Natural killer cell (primary cell): ENCODE data around the gene ADAM23. TPM values are rescaled to one million over a fixed set of nuclear protein-coding genes. Genes with fewer than 3 reads are reported as not detected.

Experiments
- ATAC-seq, 3 donors: fragments of 150-1000 bp in 2 of 3; fragments of 200-7000 bp in 1 of 3; cut with Tn5 transposase; 1 replicate in 1 of 3; 2 replicates in 2 of 3; pipeline ENCODE4 v1.10.0; 2021; ENCODE audit warnings: mild to moderate bottlenecking in 2 of 3, moderate library complexity in 2 of 3
- DNase-seq, 2 donors: peaks; one replicate each; pipeline versions ENCODE4 v3.0.0 to v3.0.0-alpha.2; 2013 to 2021; ENCODE audit warnings: mixed read lengths in 1 of 2
- H3K27ac ChIP-seq: one replicate; pipeline ENCODE4 v1.5.1; 2013; ENCODE audit warnings: mild to moderate bottlenecking, low read length
- H3K27me3 ChIP-seq: one replicate; pipeline ENCODE4 v1.6.1; 2013; ENCODE audit warnings: low read length; ENCODE audit not compliant: control insufficient read depth, insufficient read depth
- H3K36me3 ChIP-seq: one replicate; pipeline ENCODE4 v1.6.1; 2013; ENCODE audit warnings: low read length; ENCODE audit not compliant: control insufficient read depth, insufficient read depth
- H3K4me1 ChIP-seq: one replicate; pipeline ENCODE4 v1.6.1; 2013; ENCODE audit warnings: low read length; ENCODE audit not compliant: control insufficient read depth, insufficient read depth
- H3K4me3 ChIP-seq: one replicate; pipeline ENCODE4 v1.5.1; 2013; ENCODE audit warnings: low read length
- H3K9me3 ChIP-seq: one replicate; pipeline ENCODE4 v1.6.1; 2013; ENCODE audit warnings: low read length; ENCODE audit not compliant: control insufficient read depth, insufficient read depth
- H3K27ac Mint-ChIP-seq, 2 donors: one replicate each; pipeline ENCODE4 v1.8.0; 2022; ENCODE audit warnings: mild to moderate bottlenecking in 2 of 2, mixed read lengths in 2 of 2, moderate library complexity in 1 of 2
- H3K27me3 Mint-ChIP-seq, 2 donors: one replicate each; pipeline ENCODE4 v1.8.0; 2022; ENCODE audit warnings: low read depth in 2 of 2, mixed read lengths in 2 of 2
- H3K36me3 Mint-ChIP-seq: one replicate; pipeline ENCODE4 v1.8.0; 2022; ENCODE audit warnings: mixed read lengths
- H3K4me1 Mint-ChIP-seq, 2 donors: one replicate each; pipeline ENCODE4 v1.8.0; 2022; ENCODE audit warnings: mixed read lengths in 2 of 2
- H3K4me3 Mint-ChIP-seq: one replicate; pipeline ENCODE4 v1.8.0; 2022; ENCODE audit warnings: mild to moderate bottlenecking, moderate library complexity, mixed read lengths
- H3K9me3 Mint-ChIP-seq, 2 donors: one replicate each; pipeline ENCODE4 v1.8.0; 2022; ENCODE audit warnings: mixed read lengths in 2 of 2
- WGBS: methylation state at CpG from one replicate; pipeline ENCODE4 v1.1.7; 2013; ENCODE audit warnings: missing lambda C conversion rate; ENCODE audit not compliant: insufficient coverage; 5-methylcytosine and 5-hydroxymethylcytosine counted together
- intact Hi-C: fragments of 100-400 bp; cut with micrococcal nuclease; formaldehyde crosslinking; loops from one replicate; pipeline ENCODE4 v1.14.2; 2022
- total RNA-seq, 4 donors: library from RNA; stranded (reverse); fragments of 120-200 nt in 1 of 4; gene quantifications; one replicate each; pipeline versions ENCODE4 v1.2.3 to v1.2.4, GENCODE V29; 2013 to 2022
- TF ChIP-seq, protein P1 (sequence below): fragments of 200-600 bp; IDR thresholded peaks from one replicate; pipeline ENCODE4 v1.8.0; 2022; ENCODE audit warnings: antibody characterized with exemption

ADAM23 gene
- total RNA-seq, 3 donors from 2014 or later (not counting 1 experiment from before 2014, with no cell fraction given) = 1.6 TPM; not detected in 2

DNA sequence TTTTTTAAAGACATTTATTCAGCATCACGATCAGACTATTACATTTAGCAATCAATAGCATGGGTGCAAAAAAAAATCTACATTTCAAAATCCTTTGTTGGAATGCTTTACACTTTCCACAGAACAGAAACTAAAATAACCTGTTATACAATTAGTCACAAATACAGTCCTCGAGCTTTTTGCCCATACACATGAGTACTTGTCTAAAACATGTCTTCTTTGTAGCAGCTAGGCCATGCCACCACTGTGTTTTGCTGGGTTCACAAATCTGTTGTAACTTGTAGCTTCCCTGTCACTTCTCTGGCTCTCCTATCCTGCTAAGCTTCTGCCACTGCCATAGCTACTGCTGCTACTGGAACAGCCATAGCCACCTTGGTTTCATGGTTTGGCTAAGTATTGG, 24.4 kb upstream of the ADAM23 start:
- TF ChIP-seq, protein P1, sequence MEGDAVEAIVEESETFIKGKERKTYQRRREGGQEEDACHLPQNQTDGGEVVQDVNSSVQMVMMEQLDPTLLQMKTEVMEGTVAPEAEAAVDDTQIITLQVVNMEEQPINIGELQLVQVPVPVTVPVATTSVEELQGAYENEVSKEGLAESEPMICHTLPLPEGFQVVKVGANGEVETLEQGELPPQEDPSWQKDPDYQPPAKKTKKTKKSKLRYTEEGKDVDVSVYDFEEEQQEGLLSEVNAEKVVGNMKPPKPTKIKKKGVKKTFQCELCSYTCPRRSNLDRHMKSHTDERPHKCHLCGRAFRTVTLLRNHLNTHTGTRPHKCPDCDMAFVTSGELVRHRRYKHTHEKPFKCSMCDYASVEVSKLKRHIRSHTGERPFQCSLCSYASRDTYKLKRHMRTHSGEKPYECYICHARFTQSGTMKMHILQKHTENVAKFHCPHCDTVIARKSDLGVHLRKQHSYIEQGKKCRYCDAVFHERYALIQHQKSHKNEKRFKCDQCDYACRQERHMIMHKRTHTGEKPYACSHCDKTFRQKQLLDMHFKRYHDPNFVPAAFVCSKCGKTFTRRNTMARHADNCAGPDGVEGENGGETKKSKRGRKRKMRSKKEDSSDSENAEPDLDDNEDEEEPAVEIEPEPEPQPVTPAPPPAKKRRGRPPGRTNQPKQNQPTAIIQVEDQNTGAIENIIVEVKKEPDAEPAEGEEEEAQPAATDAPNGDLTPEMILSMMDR = no peak
- H3K4me1 Mint-ChIP-seq = no peaks in the 10 kb centered on the region
- H3K9me3 ChIP-seq = no peaks in the 10 kb centered on the region
- H3K27ac Mint-ChIP-seq = no peak overlapping the region
- intact Hi-C loops = no loop called here
- ATAC-seq (no peak), DNase-seq (no peak)
- H3K4me3 Mint-ChIP-seq = no peak overlapping the region
- peaks cover 5 to 6% of the 10 kb centered on the region in 2 donors for H3K9me3 Mint-ChIP-seq
- no peaks in the 10 kb centered on the region for H3K4me1 ChIP-seq
- WGBS = 85% methylated on average over 2 of the region's 2 CpGs
- no peak overlapping the region for H3K27ac ChIP-seq
- no peaks in the 10 kb centered on the region for H3K36me3 ChIP-seq
- H3K4me3 ChIP-seq = no peak overlapping the region
- H3K27me3 ChIP-seq = peaks cover 2% of the 10 kb centered on the region
- no peaks in the 10 kb centered on the region for H3K27me3 Mint-ChIP-seq
- no peaks in the 10 kb centered on the region for H3K36me3 Mint-ChIP-seq

DNA sequence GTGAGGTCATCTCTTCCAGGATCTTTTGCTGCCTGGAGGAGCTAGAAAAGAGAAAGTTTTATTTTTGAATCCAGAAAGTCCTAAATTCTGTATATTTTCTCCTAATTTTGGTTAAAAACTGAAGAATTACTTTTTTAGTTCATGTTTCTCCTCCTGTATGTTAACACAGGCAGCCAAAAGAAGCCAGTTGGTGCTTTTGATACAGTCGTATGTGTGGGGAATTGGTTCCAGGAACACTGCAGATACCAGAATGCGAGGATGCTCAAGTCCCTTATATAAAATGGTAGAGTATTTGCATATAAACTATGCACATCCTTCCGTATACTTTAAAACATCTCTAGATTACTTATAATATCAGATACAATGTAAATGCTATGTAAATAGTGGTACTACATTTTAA, 22.6 kb upstream of the ADAM23 start:
- no peak overlapping the region for H3K27ac Mint-ChIP-seq
- TF ChIP-seq, protein P1 = no peak
- DNase-seq (no peak), ATAC-seq (no peak)
- Histone ChIP-seq H3K4me3 (no peak overlapping the region), H3K27ac (no peak overlapping the region), H3K9me3 (no peaks in the 10 kb centered on the region), H3K27me3 (peaks cover 2% of the 10 kb centered on the region), H3K36me3 (no peaks in the 10 kb centered on the region), H3K4me1 (no peaks in the 10 kb centered on the region)
- no peaks in the 10 kb centered on the region for H3K4me1 Mint-ChIP-seq
- intact Hi-C loops = no loop called here
- WGBS = 40% methylated on average over 1 of the region's 3 CpGs
- no peaks in the 10 kb centered on the region for H3K36me3 Mint-ChIP-seq
- H3K27me3 Mint-ChIP-seq = no peaks in the 10 kb centered on the region
- H3K9me3 Mint-ChIP-seq = peaks cover 3 to 5% of the 10 kb centered on the region in 2 donors
- no peak overlapping the region for H3K4me3 Mint-ChIP-seq

DNA sequence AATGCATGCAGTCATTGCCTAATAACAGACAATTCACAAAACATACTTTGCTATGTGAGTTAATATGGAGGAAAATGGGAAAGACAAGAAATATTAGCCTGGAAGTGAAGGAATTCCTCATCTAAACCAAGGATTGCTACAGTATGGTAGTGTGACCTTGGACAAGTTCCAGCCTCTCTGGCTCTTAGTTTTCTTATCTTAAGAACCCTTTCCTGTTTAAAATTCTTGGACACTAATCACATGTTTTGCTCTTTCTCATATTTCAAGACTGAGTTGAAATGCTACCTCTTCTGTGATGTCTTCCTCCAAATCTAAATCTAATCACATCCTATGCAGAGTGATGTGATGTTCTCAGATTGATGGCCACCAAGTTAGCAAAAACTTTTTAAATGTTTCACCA, 20.8 kb upstream of the ADAM23 start:
- Mint-ChIP-seq H3K9me3 (peaks cover 3 to 5% of the 10 kb centered on the region in 2 donors), H3K27me3 (no peaks in the 10 kb centered on the region), H3K4me1 (no peaks in the 10 kb centered on the region), H3K4me3 (no peak overlapping the region), H3K27ac (no peak overlapping the region), H3K36me3 (no peaks in the 10 kb centered on the region)
- TF ChIP-seq, protein P1 = no peak
- ATAC-seq = no peak
- no peaks in the 10 kb centered on the region for H3K4me1 ChIP-seq
- H3K27me3 ChIP-seq = peaks cover 2% of the 10 kb centered on the region
- H3K27ac ChIP-seq = no peak overlapping the region
- no peaks in the 10 kb centered on the region for H3K9me3 ChIP-seq
- H3K4me3 ChIP-seq = no peak overlapping the region
- H3K36me3 ChIP-seq = no peaks in the 10 kb centered on the region
- no peak for DNase-seq
- intact Hi-C loops = no loop called here

DNA sequence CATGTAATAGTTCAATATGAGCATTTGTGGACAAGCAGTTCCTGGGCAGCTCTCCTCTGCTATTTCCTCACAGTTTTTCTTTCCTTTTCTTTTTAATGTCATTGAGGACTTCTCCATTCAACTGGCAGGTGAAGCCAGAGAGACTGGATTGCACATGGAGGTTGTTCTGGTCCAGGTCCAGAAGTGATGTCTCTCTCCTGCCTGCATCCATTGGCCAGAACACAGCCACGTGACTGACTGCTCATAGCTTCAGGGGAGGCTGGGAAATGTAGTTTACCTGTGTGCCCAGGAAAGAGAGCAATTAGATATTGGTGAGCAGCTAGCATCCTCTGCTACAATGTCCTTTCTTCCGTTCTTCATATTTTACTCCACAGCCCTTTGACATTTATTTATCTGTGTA, 20.2 kb upstream of the ADAM23 start:
- Mint-ChIP-seq H3K27ac (no peak overlapping the region), H3K9me3 (peaks cover 3 to 5% of the 10 kb centered on the region in 2 donors), H3K4me3 (no peak overlapping the region), H3K4me1 (no peaks in the 10 kb centered on the region), H3K27me3 (no peaks in the 10 kb centered on the region), H3K36me3 (no peaks in the 10 kb centered on the region)
- DNase-seq (no peak), ATAC-seq (no peak)
- H3K27me3 ChIP-seq = peaks cover 2% of the 10 kb centered on the region
- H3K4me3 ChIP-seq = no peak overlapping the region
- H3K4me1 ChIP-seq = no peaks in the 10 kb centered on the region
- TF ChIP-seq, protein P1 = no peak
- 50% methylated on average over 1 of the region's 2 CpGs for WGBS
- intact Hi-C loops = no loop called here
- H3K36me3 ChIP-seq = no peaks in the 10 kb centered on the region
- H3K9me3 ChIP-seq = no peaks in the 10 kb centered on the region
- no peak overlapping the region for H3K27ac ChIP-seq
